ENCODE data around the gene COX14. TPM values are rescaled to one million over a fixed set of nuclear protein-coding genes. Genes with fewer than 3 reads are reported as not detected.

COX14 gene
- total and polyA plus RNA-seq, 4 donors: 26.7 to 172 (median 53.5) TPM

DNA sequence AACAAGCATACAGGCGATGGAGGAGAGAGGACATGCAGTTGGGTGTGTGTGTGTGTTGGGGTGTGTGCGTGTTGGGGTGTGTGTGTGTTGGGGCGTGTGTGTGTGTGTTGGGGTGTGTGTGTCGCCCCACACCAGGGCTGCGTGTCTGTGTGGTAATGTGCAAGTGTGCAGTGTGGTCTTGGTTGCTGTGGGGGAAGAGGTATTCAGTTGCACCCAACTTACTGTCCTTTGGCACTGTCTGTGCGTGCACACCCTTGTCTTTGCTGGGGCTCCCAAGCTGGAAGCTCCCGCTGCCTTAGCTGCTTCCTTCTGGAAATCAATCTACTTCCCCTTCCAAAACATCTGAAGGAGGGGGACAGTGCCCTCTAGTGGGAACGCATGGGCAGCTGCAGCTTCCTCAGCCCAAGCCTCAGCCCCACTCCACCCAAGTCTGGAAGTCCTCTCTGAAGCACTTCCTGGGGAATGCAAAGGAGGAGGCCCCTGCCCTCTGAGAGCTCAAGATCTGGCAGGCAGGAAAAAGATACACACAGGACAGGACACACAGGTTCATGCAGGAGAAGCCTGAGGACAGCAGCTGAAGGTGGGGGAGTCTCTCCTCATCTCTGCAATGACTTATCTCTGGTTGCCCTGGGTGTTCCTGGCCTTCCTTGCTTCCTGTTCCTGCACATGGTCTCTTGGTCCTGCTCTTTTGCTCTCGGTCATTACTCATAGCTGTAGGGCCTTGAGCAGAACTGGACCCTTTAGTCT lies 41.5 kb upstream of the COX14 start:
- DNase-seq (ENCODE audit: low spot score): peak; percentile 81
- peaks cover 0 to 6% (median 5%) of the 10 kb centered on the region in 4 donors for H3K4me1 ChIP-seq (ENCODE audit: control insufficient read depth in 4 of 4, insufficient read depth in 4 of 4, low read length in 3 of 4)
- H3K9ac ChIP-seq (ENCODE audit: low read depth in 1 of 2, low read length in 2 of 2): no peak overlapping the region
- no peaks in the 10 kb centered on the region for H3K9me3 ChIP-seq (ENCODE audit: control insufficient read depth in 4 of 4, low read length in 3 of 4)
- no peaks in the 10 kb centered on the region for H3K36me3 ChIP-seq (ENCODE audit: control insufficient read depth in 4 of 4, insufficient read depth in 3 of 4, low read depth in 1 of 4, low read length in 3 of 4)
- H3K4me3 ChIP-seq (ENCODE audit: low read depth in 1 of 3, low read length in 3 of 3): no peak overlapping the region
- H3K27ac ChIP-seq (ENCODE audit: low read depth in 1 of 2, low read length in 2 of 2): no peak overlapping the region
- 34% methylated on average over 9 of the region's 9 CpGs for WGBS
- H3K27me3 ChIP-seq (ENCODE audit: control insufficient read depth in 4 of 4, insufficient read depth in 4 of 4, low read length in 3 of 4): no peaks in the 10 kb centered on the region
- TF ChIP-seq RXRA (IDR thresholded peaks at IDR 0.05) (no peak), GABPA (IDR thresholded peaks at IDR 0.05 in 1 of 2, conservative IDR thresholded peaks at IDR 0.05 in 1 of 2) (no peak), RAD21 (IDR thresholded peaks at IDR 0.05) (peak; percentile 90 to 96)
- TF ChIP-seq, protein P1, sequence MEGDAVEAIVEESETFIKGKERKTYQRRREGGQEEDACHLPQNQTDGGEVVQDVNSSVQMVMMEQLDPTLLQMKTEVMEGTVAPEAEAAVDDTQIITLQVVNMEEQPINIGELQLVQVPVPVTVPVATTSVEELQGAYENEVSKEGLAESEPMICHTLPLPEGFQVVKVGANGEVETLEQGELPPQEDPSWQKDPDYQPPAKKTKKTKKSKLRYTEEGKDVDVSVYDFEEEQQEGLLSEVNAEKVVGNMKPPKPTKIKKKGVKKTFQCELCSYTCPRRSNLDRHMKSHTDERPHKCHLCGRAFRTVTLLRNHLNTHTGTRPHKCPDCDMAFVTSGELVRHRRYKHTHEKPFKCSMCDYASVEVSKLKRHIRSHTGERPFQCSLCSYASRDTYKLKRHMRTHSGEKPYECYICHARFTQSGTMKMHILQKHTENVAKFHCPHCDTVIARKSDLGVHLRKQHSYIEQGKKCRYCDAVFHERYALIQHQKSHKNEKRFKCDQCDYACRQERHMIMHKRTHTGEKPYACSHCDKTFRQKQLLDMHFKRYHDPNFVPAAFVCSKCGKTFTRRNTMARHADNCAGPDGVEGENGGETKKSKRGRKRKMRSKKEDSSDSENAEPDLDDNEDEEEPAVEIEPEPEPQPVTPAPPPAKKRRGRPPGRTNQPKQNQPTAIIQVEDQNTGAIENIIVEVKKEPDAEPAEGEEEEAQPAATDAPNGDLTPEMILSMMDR (IDR thresholded peaks at IDR 0.05; ENCODE audit: low read depth, low read length, missing input control): peak; percentile 92

DNA sequence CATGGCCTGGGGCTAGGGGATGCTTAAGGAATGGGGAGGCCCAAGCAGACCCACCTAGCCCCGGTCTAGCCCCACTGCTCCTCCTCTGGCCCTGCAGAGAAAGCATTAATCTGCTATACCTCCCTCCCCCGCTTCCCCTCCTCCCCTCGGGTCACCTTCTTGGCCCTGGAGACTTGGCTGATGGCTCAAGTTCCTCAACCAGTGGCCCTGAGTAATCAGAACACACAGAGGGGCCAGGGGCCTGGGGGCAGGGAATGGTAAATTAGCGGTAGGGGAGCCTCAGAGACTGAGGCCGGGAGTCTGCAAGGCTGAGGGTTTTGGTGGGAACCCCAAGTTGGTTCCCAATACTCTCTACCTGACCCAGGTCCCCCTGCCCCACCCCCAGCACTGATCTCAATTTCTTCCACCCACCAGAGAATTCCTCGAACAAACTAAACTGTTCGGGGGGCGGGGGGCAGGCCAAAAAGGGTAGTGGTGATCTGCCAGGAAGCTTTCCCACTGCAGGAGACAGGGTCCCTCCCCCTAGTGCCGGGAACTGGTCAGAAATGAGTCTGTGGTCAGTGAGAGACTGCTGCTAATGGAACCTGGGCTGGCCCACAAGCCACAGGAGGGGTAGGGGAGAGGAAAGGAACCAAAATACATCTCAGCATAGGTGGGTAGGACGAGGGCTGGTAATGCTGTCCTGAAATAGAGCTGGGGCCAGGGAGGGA lies 39.7 kb upstream of the COX14 start:
- WGBS: 76% methylated on average over 10 of the region's 10 CpGs
- H3K9me3 ChIP-seq (ENCODE audit: control insufficient read depth in 4 of 4, low read length in 3 of 4): no peaks in the 10 kb centered on the region
- no peak overlapping the region for H3K27ac ChIP-seq (ENCODE audit: low read depth in 1 of 2, low read length in 2 of 2)
- no peak for DNase-seq (ENCODE audit: low spot score)
- no peak overlapping the region for H3K4me3 ChIP-seq (ENCODE audit: low read depth in 1 of 3, low read length in 3 of 3)
- no peak overlapping the region for H3K9ac ChIP-seq (ENCODE audit: low read depth in 1 of 2, low read length in 2 of 2)
- no peaks in the 10 kb centered on the region for H3K27me3 ChIP-seq (ENCODE audit: control insufficient read depth in 4 of 4, insufficient read depth in 4 of 4, low read length in 3 of 4)
- no peaks in the 10 kb centered on the region for H3K36me3 ChIP-seq (ENCODE audit: control insufficient read depth in 4 of 4, insufficient read depth in 3 of 4, low read depth in 1 of 4, low read length in 3 of 4)
- H3K4me1 ChIP-seq (ENCODE audit: control insufficient read depth in 4 of 4, insufficient read depth in 4 of 4, low read length in 3 of 4): peaks cover 0 to 12% (median 9%) of the 10 kb centered on the region in 4 donors
- TF ChIP-seq, protein P2, sequence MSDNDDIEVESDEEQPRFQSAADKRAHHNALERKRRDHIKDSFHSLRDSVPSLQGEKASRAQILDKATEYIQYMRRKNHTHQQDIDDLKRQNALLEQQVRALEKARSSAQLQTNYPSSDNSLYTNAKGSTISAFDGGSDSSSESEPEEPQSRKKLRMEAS (IDR thresholded peaks at IDR 0.05): no peak

DNA sequence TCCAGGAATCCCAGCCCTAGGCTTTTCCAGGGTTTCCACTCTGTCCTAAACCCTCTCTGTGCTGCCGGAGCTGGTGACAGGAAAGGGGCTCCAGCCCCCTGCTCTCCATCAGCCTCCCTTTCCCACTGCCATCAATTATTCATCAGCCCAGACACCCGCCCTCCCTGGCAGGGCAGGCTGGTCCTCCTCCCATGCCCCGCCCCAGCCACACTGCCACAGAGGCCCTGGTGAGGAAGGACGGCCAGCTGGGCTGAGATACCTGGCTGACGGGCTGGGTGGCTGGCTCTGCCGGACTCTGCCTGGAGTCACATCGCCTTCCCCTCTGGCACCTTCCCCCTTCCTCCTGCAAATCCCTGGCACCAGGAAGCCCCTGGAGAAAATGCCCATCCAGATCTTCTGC lies 38.8 kb upstream of the COX14 start:
- no peaks in the 10 kb centered on the region for H3K9me3 ChIP-seq (ENCODE audit: control insufficient read depth in 4 of 4, low read length in 3 of 4)
- WGBS: 82% methylated on average over 7 of the region's 7 CpGs
- H3K4me3 ChIP-seq (ENCODE audit: low read depth in 1 of 3, low read length in 3 of 3): no peak overlapping the region
- peaks cover 0 to 12% (median 9%) of the 10 kb centered on the region in 4 donors for H3K4me1 ChIP-seq (ENCODE audit: control insufficient read depth in 4 of 4, insufficient read depth in 4 of 4, low read length in 3 of 4)
- H3K27ac ChIP-seq (ENCODE audit: low read depth in 1 of 2, low read length in 2 of 2): no peak overlapping the region
- no peaks in the 10 kb centered on the region for H3K27me3 ChIP-seq (ENCODE audit: control insufficient read depth in 4 of 4, insufficient read depth in 4 of 4, low read length in 3 of 4)
- H3K36me3 ChIP-seq (ENCODE audit: control insufficient read depth in 4 of 4, insufficient read depth in 3 of 4, low read depth in 1 of 4, low read length in 3 of 4): no peaks in the 10 kb centered on the region
- H3K9ac ChIP-seq (ENCODE audit: low read depth in 1 of 2, low read length in 2 of 2): no peak overlapping the region
- no peak for TF ChIP-seq EGR1 (IDR thresholded peaks at IDR 0.05; ENCODE audit: low read depth in 2 of 2)
- no peak for DNase-seq (ENCODE audit: low spot score)

DNA sequence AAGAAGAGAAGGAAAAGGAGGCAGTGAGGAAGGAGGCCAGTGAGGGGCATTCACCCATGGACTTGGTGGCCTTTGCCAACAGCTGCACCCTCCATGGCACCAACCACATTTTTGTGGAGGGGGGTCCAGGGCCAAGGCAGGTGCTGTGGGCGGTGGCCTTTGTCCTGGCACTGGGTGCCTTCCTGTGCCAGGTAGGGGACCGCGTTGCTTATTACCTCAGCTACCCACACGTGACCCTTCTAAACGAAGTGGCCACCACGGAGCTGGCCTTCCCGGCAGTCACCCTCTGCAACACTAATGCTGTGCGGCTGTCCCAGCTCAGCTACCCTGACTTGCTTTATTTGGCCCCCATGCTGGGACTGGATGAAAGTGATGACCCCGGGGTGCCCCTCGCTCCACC lies 38.3 kb upstream of the COX14 start:
- WGBS: 84% methylated on average over 10 of the region's 10 CpGs
- no peak for DNase-seq (ENCODE audit: low spot score)
- Histone ChIP-seq H3K4me1 (ENCODE audit: control insufficient read depth in 4 of 4, insufficient read depth in 4 of 4, low read length in 3 of 4) (peaks cover 0 to 12% (median 9%) of the 10 kb centered on the region in 4 donors), H3K4me3 (ENCODE audit: low read depth in 1 of 3, low read length in 3 of 3) (no peak overlapping the region), H3K9me3 (ENCODE audit: control insufficient read depth in 4 of 4, low read length in 3 of 4) (no peaks in the 10 kb centered on the region), H3K36me3 (ENCODE audit: control insufficient read depth in 4 of 4, insufficient read depth in 3 of 4, low read depth in 1 of 4, low read length in 3 of 4) (no peaks in the 10 kb centered on the region), H3K27ac (ENCODE audit: low read depth in 1 of 2, low read length in 2 of 2) (no peak overlapping the region), H3K9ac (ENCODE audit: low read depth in 1 of 2, low read length in 2 of 2) (no peak overlapping the region), H3K27me3 (ENCODE audit: control insufficient read depth in 4 of 4, insufficient read depth in 4 of 4, low read length in 3 of 4) (no peaks in the 10 kb centered on the region)
- no peak for TF ChIP-seq TAF1 (conservative IDR thresholded peaks at IDR 0.05)

Measured in liver (tissue), 9 donors.